Small intestine (tissue), 7 donors: ENCODE data around the gene HEY2. TPM values are rescaled to one million over a fixed set of nuclear protein-coding genes. Genes with fewer than 3 reads are reported as not detected.

Experiments used
- DNase-seq, 2 donors: peaks; one replicate each; pipeline versions ENCODE4 v3.0.0 to v3.0.0-alpha.2; 2013
- FAIRE-seq: peaks from 2 replicates; lab custom pipeline; 2012; peaks lifted over from hg19 to GRCh38; lab: Jason Lieb, UNC
- H3K27ac ChIP-seq, 3 donors: one replicate each; pipeline ENCODE4 v1.5.1; 2013; ENCODE audit warnings: low read length in 2 of 3, mild to moderate bottlenecking in 2 of 3, control low read depth in 1 of 3, inconsistent platforms in 1 of 3, low read depth in 1 of 3, moderate library complexity in 1 of 3
- H3K27me3 ChIP-seq, 3 donors: one replicate each; pipeline ENCODE4 v1.6.1; 2013; ENCODE audit warnings: low read length in 3 of 3, inconsistent platforms in 1 of 3; ENCODE audit not compliant: control insufficient read depth in 3 of 3, insufficient read depth in 3 of 3
- H3K36me3 ChIP-seq, 3 donors: one replicate each; pipeline ENCODE4 v1.6.1; 2013; ENCODE audit warnings: low read length in 3 of 3, inconsistent platforms in 1 of 3, low read depth in 1 of 3, mild to moderate bottlenecking in 1 of 3, moderate library complexity in 1 of 3; ENCODE audit not compliant: control insufficient read depth in 3 of 3, insufficient read depth in 2 of 3
- H3K4me1 ChIP-seq, 3 donors: one replicate each; pipeline ENCODE4 v1.6.1; 2013; ENCODE audit warnings: low read length in 2 of 3, inconsistent platforms in 1 of 3, low read depth in 1 of 3, mild to moderate bottlenecking in 1 of 3, moderate library complexity in 1 of 3; ENCODE audit not compliant: control insufficient read depth in 3 of 3, insufficient read depth in 2 of 3
- H3K4me3 ChIP-seq, 3 donors: one replicate each; pipeline ENCODE4 v1.5.1; 2013; ENCODE audit warnings: low read length in 3 of 3, control low read depth in 1 of 3, inconsistent platforms in 1 of 3, low read depth in 1 of 3, mild to moderate bottlenecking in 1 of 3, moderate library complexity in 1 of 3
- H3K9me3 ChIP-seq, 2 donors: one replicate each; pipeline ENCODE4 v1.6.1; 2013; ENCODE audit warnings: low read depth in 1 of 2, low read length in 1 of 2; ENCODE audit not compliant: control insufficient read depth in 2 of 2, insufficient read depth in 1 of 2
- WGBS, 3 donors: extraction: QIAGEN DNeasy Blood & Tissue Kit; methylation state at CpG; one replicate each; pipeline ENCODE4 v1.1.7; 2013; 5-methylcytosine and 5-hydroxymethylcytosine counted together
- polyA plus RNA-seq, 4 donors: library from polyadenylated mRNA; stranded (reverse) in 3 of 4; unstranded in 1 of 4; fragments of 200-250 nt in 3 of 4; fragments of 120-200 nt in 1 of 4; gene quantifications; one replicate each; pipeline versions ENCODE4 v1.2.1 to v1.2.3, GENCODE V29; 2013
- donor health status: healthy with polysubstance abuse.
- donor health status: control.
- donor health status: control.
- donor health status: Bipolar disorder and iron deficiency.
- donor health status: healthy.

HEY2 gene
- polyA plus RNA-seq, 4 donors: 0.81 to 3.8 (median 1.2) TPM; not detected in 1

DNA sequence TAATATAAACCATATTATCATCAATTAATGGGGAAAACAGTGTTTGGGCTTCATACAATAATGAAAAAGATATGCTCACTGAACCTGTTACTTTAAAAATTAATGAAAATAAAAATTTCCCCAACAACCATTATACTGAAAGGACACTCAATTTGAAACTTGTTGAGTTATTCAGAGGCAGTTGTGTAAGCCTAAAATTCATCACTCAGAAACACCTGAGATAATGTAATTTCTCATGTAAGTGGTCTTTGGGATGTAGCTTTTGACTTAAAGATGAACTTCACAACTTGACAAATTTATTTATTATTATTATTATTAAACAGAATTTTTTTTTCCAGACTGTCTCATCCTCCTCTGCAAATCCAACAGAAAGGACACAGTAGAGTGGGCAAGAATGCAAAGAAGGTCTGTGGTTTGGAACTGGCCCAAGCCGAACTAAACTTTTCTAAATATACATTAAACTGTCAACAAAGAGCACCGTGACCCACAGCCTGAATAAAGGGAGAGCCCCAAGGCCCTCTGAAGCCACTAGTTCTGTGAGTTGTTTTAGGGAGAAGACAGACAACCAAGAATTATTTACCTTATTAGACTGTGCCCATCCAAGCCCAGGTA, 32.2 kb upstream of the HEY2 start:
- FAIRE-seq (no peak), DNase-seq (no peak)
- Histone ChIP-seq H3K27ac (no peak overlapping the region), H3K36me3 (no peaks in the 10 kb centered on the region), H3K27me3 (no peaks in the 10 kb centered on the region), H3K4me1 (no peaks in the 10 kb centered on the region), H3K9me3 (no peaks in the 10 kb centered on the region), H3K4me3 (no peak overlapping the region)
- 59 to 82% (median 69%) methylated on average over 2 of the region's 2 CpGs for WGBS, 3 donors

DNA sequence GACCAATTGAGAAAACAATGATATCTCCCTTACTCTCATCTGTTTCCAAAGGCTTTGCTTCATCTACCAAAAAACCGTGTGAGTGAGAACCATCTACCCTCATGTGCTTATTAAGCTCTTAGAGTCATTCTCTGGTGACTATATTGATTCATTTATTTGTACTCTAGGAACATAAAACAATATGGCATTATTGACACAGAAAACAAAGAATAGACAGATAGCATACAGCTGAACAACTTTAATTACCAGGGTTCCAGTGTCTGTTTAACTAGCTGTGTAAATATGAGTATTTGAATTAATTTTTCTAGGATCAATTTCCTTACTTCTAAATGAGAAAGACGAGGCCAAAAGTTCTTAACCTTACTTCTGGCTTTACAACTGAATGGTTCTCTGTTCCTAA, 31.3 kb upstream of the HEY2 start:
- Histone ChIP-seq H3K4me1 (no peaks in the 10 kb centered on the region), H3K4me3 (no peak overlapping the region), H3K36me3 (no peaks in the 10 kb centered on the region), H3K27ac (no peak overlapping the region), H3K27me3 (no peaks in the 10 kb centered on the region), H3K9me3 (no peaks in the 10 kb centered on the region)
- WGBS, 3 donors: 18 to 59% (median 31%) methylated on average over 2 of the region's 2 CpGs
- DNase-seq (peak in 1 of 2 donors; percentile 4), FAIRE-seq (no peak)

DNA sequence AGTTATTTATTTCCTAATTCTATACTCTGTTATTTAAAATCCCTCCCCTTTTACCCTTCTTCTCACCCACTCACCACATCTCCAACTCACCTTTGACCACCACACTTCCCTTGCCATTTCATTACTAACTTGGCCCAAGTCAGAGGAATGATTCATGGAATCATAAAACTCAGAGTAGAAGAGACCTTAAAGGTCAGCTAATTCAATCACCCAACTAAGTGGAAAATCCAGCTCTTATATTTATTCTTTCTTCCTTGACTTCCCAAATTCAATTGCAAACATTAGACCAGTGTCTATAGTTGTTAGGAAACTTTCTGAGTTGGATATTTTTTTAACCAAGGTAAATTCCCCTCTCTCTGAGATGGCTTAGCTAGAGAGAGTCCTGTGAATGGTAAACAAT, 26.5 kb upstream of the HEY2 start:
- no peaks in the 10 kb centered on the region for H3K27me3 ChIP-seq
- H3K27ac ChIP-seq: no peak overlapping the region
- H3K36me3 ChIP-seq: no peaks in the 10 kb centered on the region
- no peak for FAIRE-seq
- no peak for DNase-seq
- no peaks in the 10 kb centered on the region for H3K4me1 ChIP-seq
- no peaks in the 10 kb centered on the region for H3K9me3 ChIP-seq
- H3K4me3 ChIP-seq: no peak overlapping the region

DNA sequence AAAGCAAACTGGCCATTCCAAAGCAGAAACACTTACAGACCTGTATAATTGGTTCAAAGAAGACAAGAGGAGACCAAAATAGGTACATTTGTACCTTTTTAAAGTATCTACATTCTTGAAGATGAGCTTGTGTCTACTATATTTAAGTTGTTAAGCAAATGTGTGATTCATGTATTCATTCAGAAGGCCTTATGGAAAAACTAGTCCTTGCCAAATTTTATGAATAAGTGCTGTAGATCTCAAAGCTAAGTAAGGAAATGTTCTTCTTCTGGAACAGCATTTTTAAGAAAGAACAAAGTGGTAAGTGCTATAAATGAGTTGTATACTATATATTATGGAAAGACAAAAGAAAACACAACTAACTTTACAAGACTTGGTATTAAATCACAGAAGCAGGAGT, 22.2 kb upstream of the HEY2 start:
- DNase-seq: no peak
- no peaks in the 10 kb centered on the region for H3K4me1 ChIP-seq
- H3K27ac ChIP-seq: no peak overlapping the region
- no peak overlapping the region for H3K4me3 ChIP-seq
- no peaks in the 10 kb centered on the region for H3K27me3 ChIP-seq
- FAIRE-seq: no peak
- no peaks in the 10 kb centered on the region for H3K9me3 ChIP-seq
- H3K36me3 ChIP-seq: no peaks in the 10 kb centered on the region

DNA sequence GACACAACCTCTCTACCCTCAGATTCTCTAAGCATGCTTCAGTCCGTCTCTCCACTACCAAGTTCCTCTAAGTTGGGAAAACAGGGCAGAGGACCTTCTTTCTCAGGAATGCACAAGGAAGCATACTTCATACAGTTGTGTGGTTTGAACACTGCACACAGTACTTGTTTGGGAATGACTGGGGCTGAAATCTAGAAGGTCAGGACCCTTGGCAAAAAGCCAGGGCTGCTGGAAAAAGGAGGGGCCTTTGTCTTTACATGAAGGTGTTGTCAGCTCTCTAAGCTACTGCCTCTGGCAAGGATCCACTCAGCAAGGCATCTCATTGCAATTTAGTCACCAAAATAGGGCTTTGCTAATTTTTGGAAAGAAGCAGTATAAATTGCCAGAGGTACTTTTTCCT, 20.7 kb upstream of the HEY2 start:
- Histone ChIP-seq H3K27ac (no peak overlapping the region), H3K4me3 (no peak overlapping the region), H3K27me3 (no peaks in the 10 kb centered on the region), H3K36me3 (no peaks in the 10 kb centered on the region), H3K4me1 (no peaks in the 10 kb centered on the region), H3K9me3 (no peaks in the 10 kb centered on the region)
- FAIRE-seq: no peak
- 73 to 84% (median 82%) methylated on average over 1 of the region's 1 CpG for WGBS, 3 donors
- DNase-seq: no peak

DNA sequence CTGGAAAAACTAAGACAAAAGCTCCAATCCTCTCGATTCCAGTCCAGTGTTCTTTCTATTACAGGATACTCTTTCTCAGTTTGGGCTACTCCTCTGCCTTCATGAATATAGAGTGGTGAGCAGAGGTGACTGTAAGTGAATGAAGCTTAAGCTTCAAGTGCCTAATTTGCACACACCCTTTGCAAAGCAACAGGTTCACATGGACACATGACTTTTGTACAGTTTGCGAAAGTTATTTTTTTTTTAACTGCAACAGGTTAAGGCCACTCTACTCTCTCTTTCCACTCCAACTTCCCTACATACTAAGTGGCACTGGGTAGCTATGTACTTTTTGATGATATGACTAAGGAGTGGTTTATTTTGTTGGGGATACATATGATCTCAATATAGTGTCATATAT, 19.4 kb upstream of the HEY2 start:
- Histone ChIP-seq H3K4me1 (no peaks in the 10 kb centered on the region), H3K4me3 (no peak overlapping the region), H3K36me3 (no peaks in the 10 kb centered on the region), H3K27ac (no peak overlapping the region), H3K9me3 (no peaks in the 10 kb centered on the region), H3K27me3 (no peaks in the 10 kb centered on the region)
- FAIRE-seq (no peak), DNase-seq (no peak)
- 72 to 83% (median 78%) methylated on average over 2 of the region's 2 CpGs for WGBS, 3 donors

DNA sequence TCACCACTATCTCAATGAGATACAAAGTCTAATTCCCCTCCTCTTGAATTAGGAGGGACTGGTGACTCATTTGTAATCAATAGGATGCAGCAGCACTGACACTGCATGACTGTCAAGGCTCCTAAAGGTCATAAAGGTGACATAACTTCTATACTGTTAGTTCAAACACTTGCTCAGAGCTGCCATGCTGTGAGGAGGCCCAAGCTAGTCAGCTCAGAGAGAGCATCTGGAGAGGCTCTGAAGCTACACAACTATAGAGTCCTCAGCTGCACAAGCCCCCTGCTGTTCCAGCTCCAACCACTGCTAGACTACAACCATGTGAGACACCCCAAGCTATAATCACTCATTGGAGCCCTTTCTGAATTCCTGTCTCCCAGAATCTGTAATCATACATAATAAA, 17.0 kb upstream of the HEY2 start:
- Histone ChIP-seq H3K27me3 (no peaks in the 10 kb centered on the region), H3K36me3 (no peaks in the 10 kb centered on the region), H3K27ac (no peak overlapping the region), H3K4me1 (no peaks in the 10 kb centered on the region), H3K4me3 (no peak overlapping the region), H3K9me3 (no peaks in the 10 kb centered on the region)
- DNase-seq: no peak
- no peak for FAIRE-seq

DNA sequence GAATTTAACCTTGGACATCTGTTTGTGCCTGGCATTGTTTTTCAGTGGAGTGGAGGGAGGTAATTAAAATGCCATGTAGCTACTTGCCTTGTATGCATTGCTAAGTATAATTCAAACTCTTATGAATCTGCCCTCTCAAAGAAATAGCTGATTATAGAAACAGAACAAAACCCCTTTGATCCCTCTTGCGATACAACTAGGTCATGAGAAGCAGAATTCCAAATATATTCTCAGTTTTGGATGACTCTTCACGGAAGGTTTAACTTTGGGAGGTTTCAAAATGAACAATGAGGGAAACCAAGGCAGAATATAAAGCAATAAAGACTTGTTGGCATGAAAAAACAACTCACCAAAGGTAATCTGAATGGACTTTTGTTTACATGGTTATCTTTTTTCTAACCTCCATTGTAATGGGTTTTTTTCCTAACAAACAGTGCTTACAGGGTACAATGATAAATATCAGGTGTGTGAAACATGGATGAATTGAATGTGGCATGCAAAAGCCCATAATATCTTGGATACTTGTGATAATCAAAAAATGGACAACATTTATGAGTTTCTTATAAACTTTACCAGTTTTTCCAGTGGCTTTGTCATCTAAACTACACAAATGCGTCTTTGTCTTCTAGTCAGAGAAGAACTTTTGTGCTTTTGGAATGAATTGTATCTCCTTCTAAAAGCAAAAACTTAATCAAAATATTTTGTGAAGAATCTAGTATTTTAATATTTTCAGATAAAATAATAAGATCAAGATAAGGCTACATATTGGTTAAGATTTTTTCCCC, 15.7 kb upstream of the HEY2 start:
- WGBS, 3 donors: 88 to 90% (median 89%) methylated on average over 3 of the region's 3 CpGs
- FAIRE-seq: no peak
- no peak overlapping the region for H3K27ac ChIP-seq
- no peaks in the 10 kb centered on the region for H3K9me3 ChIP-seq
- no peaks in the 10 kb centered on the region for H3K27me3 ChIP-seq
- DNase-seq: no peak
- no peak overlapping the region for H3K4me3 ChIP-seq
- no peaks in the 10 kb centered on the region for H3K36me3 ChIP-seq
- no peaks in the 10 kb centered on the region for H3K4me1 ChIP-seq

DNA sequence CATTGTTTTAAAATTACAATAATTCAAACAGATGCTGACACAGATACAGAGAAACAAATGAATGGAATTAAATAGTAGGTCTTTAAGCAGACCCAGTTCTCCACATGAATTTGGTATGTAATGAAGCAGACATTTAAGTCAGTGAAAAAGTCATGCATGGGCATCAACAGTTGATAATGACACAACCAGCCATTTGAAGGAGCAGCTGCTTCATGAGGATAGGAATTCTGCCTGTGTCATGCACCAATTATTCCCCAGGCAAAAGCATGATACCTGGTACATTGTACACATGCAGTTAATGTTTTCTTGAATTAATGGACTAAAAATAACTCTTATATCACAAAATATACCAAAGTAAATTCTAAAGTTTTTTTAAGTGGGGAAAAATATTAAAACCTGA, 11.2 kb upstream of the HEY2 start:
- FAIRE-seq: no peak
- Histone ChIP-seq H3K36me3 (no peaks in the 10 kb centered on the region), H3K4me3 (no peak overlapping the region)

More for the DNA sequence above, 11.2 kb upstream of the HEY2 start:
- no peak overlapping the region for H3K27ac ChIP-seq
- H3K27me3 ChIP-seq: no peaks in the 10 kb centered on the region
- DNase-seq: no peak
- no peaks in the 10 kb centered on the region for H3K9me3 ChIP-seq
- no peaks in the 10 kb centered on the region for H3K4me1 ChIP-seq
